ENCODE results near the gene CST7. TPM values are rescaled to one million over a fixed set of nuclear protein-coding genes. Genes with fewer than 3 reads are reported as not detected.

Gene CST7
- total RNA-seq, 1 experiment from 2014 or later: not detected

- Histone ChIP-seq H3K27ac (ENCODE audit: low read length) (no peak overlapping the region), H3K9me2 (replicated peaks; ENCODE audit: low read length) (no peaks in the 10 kb centered on the region), H3K4me1 (ENCODE audit: insufficient read depth, low read length) (no peaks in the 10 kb centered on the region), H3K36me3 (ENCODE audit: low read depth, low read length) (no peaks in the 10 kb centered on the region), H3K4me3 (ENCODE audit: low read length) (no peak overlapping the region), H3K9me3 (ENCODE audit: low read length) (no peaks in the 10 kb centered on the region), H4K20me1 (ENCODE audit: low read length) (no peaks in the 10 kb centered on the region), H3F3A (ENCODE audit: low read length, unreplicated experiment) (no peaks in the 10 kb centered on the region), H3K27me3 (ENCODE audit: low read length) (no peaks in the 10 kb centered on the region), H3K4me2 (ENCODE audit: low read length) (no peak overlapping the region), H3K9ac (ENCODE audit: low read length) (no peak overlapping the region), H2AFZ (ENCODE audit: low read length) (no peak overlapping the region), H3K79me2 (ENCODE audit: low read length) (no peaks in the 10 kb centered on the region)
- intact Hi-C loops (cut with micrococcal nuclease): no loop called here
- ChIA-PET POLR2A (ENCODE audit: unreplicated experiment) (no interaction called here), CTCF (no interaction called here)
- no peak for TF ChIP-seq CTCF (conservative IDR thresholded peaks at IDR 0.05; ENCODE audit: low read depth, low read length)
- no peak for TF ChIP-seq EZH2 (IDR thresholded peaks at IDR 0.05; ENCODE audit: low read length, unreplicated experiment)
- no peak for TF ChIP-seq EZH2phosphoT487 (IDR thresholded peaks at IDR 0.05; ENCODE audit: borderline replicate concordance, low read length)
- no TSS peak for BruUV-seq (replicated peaks)
- ATAC-seq (no peak), DNase-seq (no peak)
Observed at GRCh38 chr20:24956001-24956841, 7.2 kb downstream of the CST7 start.

- H3K4me2 ChIP-seq (ENCODE audit: low read length): no peak overlapping the region
- H3F3A ChIP-seq (ENCODE audit: low read length, unreplicated experiment): no peaks in the 10 kb centered on the region
- H4K20me1 ChIP-seq (ENCODE audit: low read length): no peaks in the 10 kb centered on the region
- no peak overlapping the region for H3K27ac ChIP-seq (ENCODE audit: low read length)
- H3K9me2 ChIP-seq (replicated peaks; ENCODE audit: low read length): no peaks in the 10 kb centered on the region
- H3K79me2 ChIP-seq (ENCODE audit: low read length): no peaks in the 10 kb centered on the region
- no peaks in the 10 kb centered on the region for H3K27me3 ChIP-seq (ENCODE audit: low read length)
- no peak overlapping the region for H3K9ac ChIP-seq (ENCODE audit: low read length)
- TF ChIP-seq EZH2phosphoT487 (IDR thresholded peaks at IDR 0.05; ENCODE audit: borderline replicate concordance, low read length) (no peak), EZH2 (IDR thresholded peaks at IDR 0.05; ENCODE audit: low read length, unreplicated experiment) (no peak), CTCF (conservative IDR thresholded peaks at IDR 0.05; ENCODE audit: low read depth, low read length) (no peak)
- CTCF ChIA-PET: no interaction called here
- POLR2A ChIA-PET (ENCODE audit: unreplicated experiment): no interaction called here
- H3K4me3 ChIP-seq (ENCODE audit: low read length): no peak overlapping the region
- no peak overlapping the region for H2AFZ ChIP-seq (ENCODE audit: low read length)
- no TSS peak for BruUV-seq (replicated peaks)
- H3K36me3 ChIP-seq (ENCODE audit: low read depth, low read length): no peaks in the 10 kb centered on the region; the same call in 1 of the 2 replicates
- no peak for DNase-seq
- H3K9me3 ChIP-seq (ENCODE audit: low read length): no peaks in the 10 kb centered on the region
- no peak for ATAC-seq
- intact Hi-C loops (cut with micrococcal nuclease): no loop called here
- no peaks in the 10 kb centered on the region for H3K4me1 ChIP-seq (ENCODE audit: insufficient read depth, low read length)
Observed at GRCh38 chr20:24957326-24958016, 8.4 kb downstream of the CST7 start.
